Endothelial cell (in vitro differentiated cells): Measurements from ENCODE around the gene TTLL5. TPM values are rescaled to one million over a fixed set of nuclear protein-coding genes. Genes with fewer than 3 reads are reported as not detected.
A peak's percentile ranks its signal among the peaks of the same experiment; 100 is the strongest.
"Not testable (repeated sequence)": the region's sequence is repeated elsewhere in the genome, so short reads cannot be mapped to it uniquely, and the experiment has no call there.

ENCODE experiments used
- DNase-seq: peaks from one replicate; pipeline ENCODE4 v3.0.0; 2021; ENCODE audit warnings: low spot score
- H3K27ac Mint-ChIP-seq: one replicate; pipeline ENCODE4 v1.8.0; 2021; ENCODE audit warnings: mixed read lengths, inconsistent platforms; ENCODE audit not compliant: unreplicated experiment
- H3K27me3 Mint-ChIP-seq: one replicate; pipeline ENCODE4 v1.8.0; 2021; ENCODE audit warnings: mild to moderate bottlenecking, moderate library complexity, mixed read lengths, inconsistent platforms; ENCODE audit not compliant: unreplicated experiment
- H3K36me3 Mint-ChIP-seq: one replicate; pipeline ENCODE4 v1.8.0; 2021; ENCODE audit warnings: mild to moderate bottlenecking, low read depth, mixed read lengths, inconsistent platforms; ENCODE audit not compliant: unreplicated experiment
- H3K4me1 Mint-ChIP-seq: one replicate; pipeline ENCODE4 v1.8.0; 2021; ENCODE audit warnings: mild to moderate bottlenecking, mixed read lengths, inconsistent platforms; ENCODE audit not compliant: unreplicated experiment
- H3K4me3 Mint-ChIP-seq: one replicate; pipeline ENCODE4 v1.8.0; 2021; ENCODE audit warnings: mild to moderate bottlenecking, mixed read lengths, inconsistent platforms; ENCODE audit not compliant: unreplicated experiment
- H3K9me3 Mint-ChIP-seq: one replicate; pipeline ENCODE4 v1.8.0; 2021; ENCODE audit warnings: mixed read lengths, inconsistent platforms; ENCODE audit not compliant: unreplicated experiment
- total RNA-seq: library from RNA; stranded (reverse); fragmentation: NEBNext Ultra II Directional; extraction: Animal tissue kit (Norgen Biotek cat#: 25700); gene quantifications from one replicate; pipeline ENCODE4 v1.2.1, GENCODE V29; 2021; ENCODE audit not compliant: unreplicated experiment
- TF ChIP-seq, protein P1 (sequence below): fragments of 200-600 bp; sonication (generic); IDR thresholded peaks from one replicate; pipeline ENCODE4 v1.5.0; 2021; ENCODE audit warnings: antibody characterized with exemption; ENCODE audit not compliant: unreplicated experiment

Gene TTLL5
- total RNA-seq, 1 donor from 2014 or later, result 62.8 TPM

DNA sequence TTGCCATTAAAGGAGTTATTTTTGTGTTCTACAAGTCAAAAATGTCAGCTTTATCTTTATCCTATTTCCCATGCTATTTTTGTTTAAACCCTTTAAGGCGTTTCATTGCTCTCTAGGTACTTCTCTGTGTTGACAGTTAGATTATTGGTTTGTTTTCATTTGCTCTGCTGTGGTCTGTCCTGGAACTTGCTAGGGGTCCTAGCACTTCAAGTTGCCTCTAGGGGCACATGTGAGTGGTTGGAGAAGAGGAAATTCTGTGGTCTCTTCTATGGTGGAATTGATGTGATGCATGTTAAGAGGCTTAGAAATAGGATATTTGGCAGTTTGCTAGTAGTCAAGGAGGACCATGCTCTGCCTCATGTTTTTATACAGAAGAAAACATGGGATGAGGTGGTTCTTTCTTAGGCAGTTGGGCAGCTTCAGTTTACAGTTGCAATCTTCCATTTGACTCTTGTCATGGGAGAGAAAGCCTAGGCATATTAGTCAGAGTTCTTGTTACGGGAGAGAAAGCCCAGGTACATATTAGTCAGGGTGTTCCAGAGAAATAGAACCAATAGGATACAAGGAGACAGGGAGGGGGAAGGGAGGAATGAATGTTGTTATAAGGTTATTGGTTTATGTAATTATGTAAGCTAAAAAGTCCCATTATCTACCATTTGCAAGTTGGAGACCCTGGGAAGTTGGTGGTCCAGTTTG is 14.4 kb downstream of the TTLL5 start:
- Mint-ChIP-seq H3K36me3 (peaks cover 16% of the 10 kb centered on the region), H3K4me3 (no peak overlapping the region), H3K27ac (no peak overlapping the region), H3K4me1 (no peaks in the 10 kb centered on the region), H3K9me3 (no peaks in the 10 kb centered on the region), H3K27me3 (no peaks in the 10 kb centered on the region)
- TF ChIP-seq, protein P1, sequence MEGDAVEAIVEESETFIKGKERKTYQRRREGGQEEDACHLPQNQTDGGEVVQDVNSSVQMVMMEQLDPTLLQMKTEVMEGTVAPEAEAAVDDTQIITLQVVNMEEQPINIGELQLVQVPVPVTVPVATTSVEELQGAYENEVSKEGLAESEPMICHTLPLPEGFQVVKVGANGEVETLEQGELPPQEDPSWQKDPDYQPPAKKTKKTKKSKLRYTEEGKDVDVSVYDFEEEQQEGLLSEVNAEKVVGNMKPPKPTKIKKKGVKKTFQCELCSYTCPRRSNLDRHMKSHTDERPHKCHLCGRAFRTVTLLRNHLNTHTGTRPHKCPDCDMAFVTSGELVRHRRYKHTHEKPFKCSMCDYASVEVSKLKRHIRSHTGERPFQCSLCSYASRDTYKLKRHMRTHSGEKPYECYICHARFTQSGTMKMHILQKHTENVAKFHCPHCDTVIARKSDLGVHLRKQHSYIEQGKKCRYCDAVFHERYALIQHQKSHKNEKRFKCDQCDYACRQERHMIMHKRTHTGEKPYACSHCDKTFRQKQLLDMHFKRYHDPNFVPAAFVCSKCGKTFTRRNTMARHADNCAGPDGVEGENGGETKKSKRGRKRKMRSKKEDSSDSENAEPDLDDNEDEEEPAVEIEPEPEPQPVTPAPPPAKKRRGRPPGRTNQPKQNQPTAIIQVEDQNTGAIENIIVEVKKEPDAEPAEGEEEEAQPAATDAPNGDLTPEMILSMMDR, result no peak
- no peak for DNase-seq

DNA sequence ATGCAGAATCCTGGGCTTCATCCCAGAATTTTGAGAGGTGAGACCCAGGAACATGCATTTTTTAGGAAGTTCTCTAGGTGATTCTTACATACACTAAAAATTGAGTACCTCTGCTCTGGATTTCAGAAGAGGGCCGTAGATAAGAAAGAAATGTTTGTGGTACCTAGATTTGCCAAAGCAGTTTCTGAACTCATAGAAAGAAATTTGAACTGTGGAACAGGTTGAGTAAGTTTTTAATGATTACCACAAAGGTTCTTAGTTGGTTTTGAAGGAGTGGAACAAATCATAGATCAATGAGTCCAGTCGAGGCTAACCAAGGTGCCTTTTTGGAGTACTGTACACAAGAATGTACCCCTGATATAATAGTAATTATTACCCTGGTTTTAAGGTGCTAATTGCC is 24.9 kb downstream of the TTLL5 start:
- H3K27ac Mint-ChIP-seq, result no peak overlapping the region
- H3K4me3 Mint-ChIP-seq, result no peak overlapping the region
- H3K27me3 Mint-ChIP-seq, result no peaks in the 10 kb centered on the region
- H3K4me1 Mint-ChIP-seq, result no peaks in the 10 kb centered on the region
- TF ChIP-seq, protein P1, result no peak
- DNase-seq, result no peak
- H3K9me3 Mint-ChIP-seq, result no peaks in the 10 kb centered on the region
- H3K36me3 Mint-ChIP-seq, result peaks cover 20% of the 10 kb centered on the region

DNA sequence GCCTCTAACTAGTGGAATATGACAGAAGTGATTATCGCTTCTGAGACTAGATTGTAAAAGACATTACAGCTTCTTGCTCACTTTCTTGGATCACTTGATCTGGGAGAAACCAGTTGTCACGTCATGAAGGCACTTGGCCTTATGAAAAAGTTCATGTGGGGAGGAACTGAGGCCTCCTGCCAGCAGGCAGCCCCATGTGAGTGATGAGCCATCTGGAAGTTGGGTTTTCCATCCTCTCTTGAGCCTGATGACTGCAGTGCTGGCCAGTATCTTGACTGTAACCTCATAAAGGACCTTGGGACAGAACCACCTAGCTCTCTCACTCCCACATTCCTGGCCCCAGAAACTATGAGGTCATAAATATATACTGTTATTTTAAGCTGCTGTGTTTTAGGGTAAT is 28.0 kb downstream of the TTLL5 start:
- Mint-ChIP-seq H3K27me3 (no peaks in the 10 kb centered on the region), H3K4me1 (no peaks in the 10 kb centered on the region), H3K36me3 (peaks cover 34% of the 10 kb centered on the region)

DNA sequence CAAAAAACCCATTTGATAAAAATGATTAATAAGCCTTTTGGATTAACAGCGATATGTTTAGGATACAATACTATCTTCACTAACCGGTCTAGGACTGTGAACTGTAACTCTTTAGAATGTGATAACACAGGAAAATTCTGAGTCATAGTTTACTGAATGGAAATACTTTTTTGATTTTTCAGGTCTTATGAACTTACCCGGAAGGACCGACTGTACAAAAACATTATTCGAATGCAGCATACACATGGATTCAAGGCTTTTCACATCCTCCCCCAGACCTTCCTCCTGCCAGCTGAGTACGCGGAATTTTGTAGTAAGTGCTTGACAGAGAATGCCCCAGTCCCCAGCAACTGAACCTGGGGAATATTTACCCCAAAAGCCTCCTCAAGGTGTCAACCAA is 29.0 kb downstream of the TTLL5 start:
- Mint-ChIP-seq H3K36me3 (peaks cover 44% of the 10 kb centered on the region), H3K4me3 (no peak overlapping the region), H3K9me3 (no peaks in the 10 kb centered on the region), H3K27ac (no peak overlapping the region), H3K27me3 (no peaks in the 10 kb centered on the region), H3K4me1 (no peaks in the 10 kb centered on the region)
- TF ChIP-seq, protein P1, result no peak
- no peak for DNase-seq

More for the DNA sequence above, 28.0 kb downstream of the TTLL5 start:
- DNase-seq, result no peak
- Mint-ChIP-seq H3K4me3 (no peak overlapping the region), H3K9me3 (no peaks in the 10 kb centered on the region), H3K27ac (no peak overlapping the region)
- TF ChIP-seq, protein P1, result no peak

DNA sequence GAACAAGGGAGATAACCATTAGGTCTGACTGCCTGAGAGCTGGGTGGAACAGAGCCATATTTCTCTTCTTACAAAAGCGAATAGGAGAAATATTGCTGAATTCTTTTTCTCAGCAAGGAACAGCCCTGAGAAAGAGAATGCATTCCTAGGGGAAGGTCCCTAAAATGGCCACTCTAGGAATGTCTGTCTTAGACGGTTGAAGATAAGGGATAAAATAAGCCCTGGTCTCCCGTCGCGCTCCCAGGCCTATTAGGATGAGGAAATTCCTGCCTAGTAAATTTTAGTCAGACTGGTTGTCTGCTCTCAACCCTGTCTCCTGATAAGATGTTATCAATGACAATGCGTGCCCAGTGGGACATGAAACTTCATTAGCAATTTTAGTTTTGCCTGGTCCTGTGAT is 34.0 kb downstream of the TTLL5 start:
- not testable (repeated sequence) for H3K4me1 Mint-ChIP-seq, H3K27ac Mint-ChIP-seq, H3K9me3 Mint-ChIP-seq, DNase-seq, H3K27me3 Mint-ChIP-seq
- peak overlapping the region; percentile 44 for H3K4me3 Mint-ChIP-seq
- peaks cover 58% of the 10 kb centered on the region for H3K36me3 Mint-ChIP-seq
